Fibroblast of skin of right biceps (primary cell): ENCODE results near the gene ZFP92.

Experiments used
- DNase-seq: peaks from one replicate; pipeline ENCODE4 v3.0.0-alpha.2; 2013

Gene ZFP92

DNA sequence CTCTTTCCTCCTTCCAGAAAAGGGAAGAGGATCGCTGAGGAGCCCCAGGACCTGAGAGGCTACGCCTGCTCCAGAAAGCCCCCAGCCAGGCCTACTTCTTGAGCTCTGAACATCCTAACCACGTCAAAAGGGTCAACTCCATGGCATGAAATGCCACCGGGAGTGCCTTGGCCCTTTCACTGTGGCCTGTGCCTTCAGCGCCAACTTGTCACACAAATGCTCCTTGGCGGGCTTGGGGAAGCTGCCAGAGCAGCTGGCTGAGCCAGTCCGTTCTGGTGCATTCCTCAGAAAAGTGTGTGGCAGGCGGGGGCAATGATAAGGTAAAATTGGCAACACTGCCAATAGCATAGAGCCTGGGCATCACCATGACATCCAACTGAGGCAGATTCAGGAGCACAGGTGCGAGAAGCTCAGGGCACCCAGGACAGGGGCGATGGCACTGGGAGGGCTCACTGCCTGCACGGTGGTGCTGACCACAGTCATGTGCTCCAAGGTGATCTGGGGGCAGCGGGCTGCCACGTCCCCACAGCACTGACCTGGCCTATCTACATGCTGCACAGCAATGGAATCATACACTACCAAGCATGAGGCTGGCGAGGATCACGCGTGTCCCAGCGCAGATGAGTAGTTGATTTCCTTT is 46.7 kb downstream of the ZFP92 start:
- DNase-seq = no peak

DNA sequence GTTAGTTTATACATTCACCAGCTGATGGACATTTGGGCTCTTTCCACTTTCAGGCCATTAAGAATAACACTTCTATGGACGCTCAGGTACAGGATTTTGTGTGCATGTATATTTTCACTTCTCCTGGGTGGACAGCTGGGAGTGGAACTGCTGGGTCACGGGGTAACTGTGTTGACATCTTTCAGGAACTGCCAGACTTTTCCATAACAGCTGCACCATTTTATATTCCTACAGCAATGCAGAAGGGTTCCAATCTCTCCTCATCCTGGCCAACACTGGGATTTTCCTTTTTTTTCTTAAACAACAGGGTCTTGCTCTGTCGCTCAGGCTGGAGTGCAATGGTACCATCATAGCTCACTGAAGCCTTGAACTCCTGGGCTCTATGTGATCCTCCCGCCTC is 47.2 kb downstream of the ZFP92 start:
- no peak for DNase-seq

DNA sequence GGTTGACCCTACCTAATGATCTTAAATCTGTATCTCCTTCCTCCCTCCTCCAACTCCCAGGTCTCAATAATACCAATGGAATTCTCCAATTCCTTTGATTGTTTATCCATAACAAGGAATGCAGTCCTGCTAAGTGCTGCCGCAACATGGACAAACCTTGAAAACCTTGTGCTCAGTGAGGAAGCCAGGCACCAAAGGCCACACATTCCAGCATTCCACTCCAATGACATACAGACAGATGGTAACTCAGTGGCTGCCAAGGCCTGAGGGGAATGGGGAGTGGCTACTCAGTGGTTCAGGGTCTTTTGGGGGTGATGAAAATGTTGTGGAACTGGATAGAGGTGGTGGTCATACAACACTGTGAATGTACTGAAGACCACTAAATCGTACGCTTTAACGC is 48.7 kb downstream of the ZFP92 start:
- peak; percentile 61 for DNase-seq

DNA sequence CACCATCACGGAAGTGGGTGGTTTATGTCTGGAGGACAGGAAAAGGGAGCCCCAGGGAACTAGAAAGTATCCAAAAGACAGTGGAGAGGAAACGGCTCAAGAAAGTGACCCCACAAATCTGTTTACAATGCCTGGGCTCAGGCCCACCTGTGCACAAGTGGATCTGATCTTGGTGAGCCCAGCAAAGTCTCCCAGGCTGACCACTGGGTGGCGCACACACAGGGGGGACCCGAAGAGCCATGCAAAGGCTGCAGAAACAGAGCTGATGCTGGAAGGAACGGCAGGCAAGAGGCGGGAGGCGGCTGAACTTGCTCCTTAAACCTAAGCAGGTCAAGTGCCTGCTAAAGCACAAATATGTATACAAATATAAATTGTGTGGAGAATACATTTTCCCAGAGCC is 49.6 kb downstream of the ZFP92 start:
- DNase-seq = peak; percentile 41
